OCI-LY3 (cell line): ENCODE data around the gene RPS3.

Experiments
- H2AFZ ChIP-seq: fragments of 200-600, 300-600 bp; shearing (Covaris generic); 2 replicates; pipeline ENCODE4 v1.6.0; 2014; ENCODE audit warnings: antibody characterized with exemption, low read depth, low read length
- H3K27ac ChIP-seq: fragments of 200-600, 300-600 bp; sonication (generic); 2 replicates; pipeline ENCODE4 v1.5.1; 2014; ENCODE audit warnings: mild to moderate bottlenecking, low read length, moderate library complexity, mixed read lengths
- H3K27me3 ChIP-seq: fragments of 200-600, 300-600 bp; sonication (generic); 2 replicates; pipeline ENCODE4 v1.6.1; 2014; ENCODE audit warnings: low read depth, low read length, mixed read lengths
- H3K36me3 ChIP-seq: fragments of 200-600, 300-600 bp; sonication (generic); replicated peaks from 2 replicates; pipeline ENCODE3; 2014; ENCODE audit warnings: low read depth, low read length, mixed read lengths
- H3K4me1 ChIP-seq: fragments of 300-600, 200-600 bp; sonication (generic); 2 replicates; pipeline ENCODE4 v1.6.1; 2014; ENCODE audit warnings: low read length, mixed read lengths
- H3K4me2 ChIP-seq: fragments of 200-600, 300-600 bp; sonication (generic); 2 replicates; pipeline ENCODE4 v1.6.1; 2014; ENCODE audit warnings: low read length, mixed read lengths
- H3K4me3 ChIP-seq: fragments of 300-600, 200-600 bp; sonication (generic); 2 replicates; pipeline ENCODE4 v1.5.1; 2014; ENCODE audit warnings: antibody characterized with exemption, mild to moderate bottlenecking, low read length, moderate library complexity
- H3K79me2 ChIP-seq: fragments of 300-600, 200-600 bp; shearing (Covaris generic); 2 replicates; pipeline ENCODE4 v1.6.1; 2014; ENCODE audit warnings: mild to moderate bottlenecking, low read length, mixed read lengths
- H3K9ac ChIP-seq: fragments of 300-600, 200-600 bp; shearing (Covaris generic); 2 replicates; pipeline ENCODE4 v1.6.0; 2014; ENCODE audit warnings: mild to moderate bottlenecking, low read length, moderate library complexity
- H3K9me3 ChIP-seq: fragments of 200-600, 300-600 bp; shearing (Covaris generic); 2 replicates; pipeline ENCODE4 v1.6.1; 2014; ENCODE audit warnings: low read length, mixed read lengths; ENCODE audit not compliant: insufficient read depth
- H4K20me1 ChIP-seq: fragments of 200-600, 300-600 bp; sonication (generic); 2 replicates; pipeline ENCODE4 v1.6.1; 2016; ENCODE audit warnings: low read length, mixed read lengths; ENCODE audit not compliant: insufficient read depth
- CTCF ChIP-seq: fragments of 200-600, 300-600 bp; sonication (generic); IDR thresholded peaks from 2 replicates; pipeline ENCODE4 v1.5.1; 2014; ENCODE audit warnings: antibody characterized with exemption, low read length, low read depth
- EZH2phosphoT487 ChIP-seq: fragments of 200-600 bp; shearing (Covaris generic); IDR thresholded peaks from 2 replicates; pipeline ENCODE4 v1.6.1; 2018; ENCODE audit warnings: antibody characterized with exemption, mixed run types, low read depth

Gene RPS3

GRCh38 chr11:75428281-75428724, 29.0 kb downstream of the RPS3 start:
- Histone ChIP-seq H4K20me1 (no peaks in the 10 kb centered on the region), H3K9ac (peak overlapping the region; percentile 48), H2AFZ (peak overlapping the region; percentile 69; the same call in 1 of the 2 replicates), H3K27ac (no peak overlapping the region), H3K9me3 (no peaks in the 10 kb centered on the region), H3K4me2 (peak overlapping the region; percentile 61), H3K79me2 (no peaks in the 10 kb centered on the region), H3K4me1 (0 out of 2 replicates have a peak, but pooled peaks cover 4% of the 10 kb centered on the region), H3K4me3 (peak overlapping the region; percentile 77), H3K36me3 (no peaks in the 10 kb centered on the region), H3K27me3 (peaks cover 21% of the 10 kb centered on the region)
- TF ChIP-seq EZH2phosphoT487 (no peak), CTCF (no peak)

- Histone ChIP-seq H3K27me3 (peaks cover 21% of the 10 kb centered on the region), H3K4me1 (0 out of 2 replicates have a peak, but pooled peaks cover 4% of the 10 kb centered on the region), H3K79me2 (no peaks in the 10 kb centered on the region), H2AFZ (no peak overlapping the region), H3K36me3 (no peaks in the 10 kb centered on the region), H3K4me2 (peak overlapping the region; percentile 61), H3K4me3 (peak overlapping the region; percentile 77), H3K27ac (no peak overlapping the region), H4K20me1 (no peaks in the 10 kb centered on the region), H3K9ac (no peak overlapping the region), H3K9me3 (no peaks in the 10 kb centered on the region)
- no peak for TF ChIP-seq EZH2phosphoT487
- TF ChIP-seq CTCF = no peak
These were observed 29.8 kb downstream of the RPS3 start for GRCh38 chr11:75428989-75429640.

GRCh38 chr11:75429641-75429901, 30.3 kb downstream of the RPS3 start:
- no peak overlapping the region for H3K4me3 ChIP-seq
- TF ChIP-seq CTCF (no peak), EZH2phosphoT487 (no peak)
- no peaks in the 10 kb centered on the region for H3K79me2 ChIP-seq
- H3K4me2 ChIP-seq = no peak overlapping the region
- no peaks in the 10 kb centered on the region for H3K9me3 ChIP-seq
- H3K9ac ChIP-seq = no peak overlapping the region
- no peak overlapping the region for H3K27ac ChIP-seq
- no peaks in the 10 kb centered on the region for H3K36me3 ChIP-seq
- H3K27me3 ChIP-seq = peaks cover 21% of the 10 kb centered on the region
- no peak overlapping the region for H2AFZ ChIP-seq
- 0 out of 2 replicates have a peak, but pooled peaks cover 4% of the 10 kb centered on the region for H3K4me1 ChIP-seq
- H4K20me1 ChIP-seq = no peaks in the 10 kb centered on the region

- TF ChIP-seq EZH2phosphoT487 = no peak
- TF ChIP-seq CTCF = no peak
- Histone ChIP-seq H3K36me3 (no peaks in the 10 kb centered on the region), H3K4me3 (no peak overlapping the region), H3K4me1 (0 out of 2 replicates have a peak, but pooled peaks cover 4% of the 10 kb centered on the region), H3K27ac (no peak overlapping the region), H3K9ac (no peak overlapping the region), H3K4me2 (no peak overlapping the region), H3K27me3 (peaks cover 21% of the 10 kb centered on the region), H2AFZ (no peak overlapping the region), H3K79me2 (no peaks in the 10 kb centered on the region), H3K9me3 (no peaks in the 10 kb centered on the region), H4K20me1 (no peaks in the 10 kb centered on the region)
These were observed 30.8 kb downstream of the RPS3 start for GRCh38 chr11:75429902-75430713.
